ENCODE results near the gene BIVM. TPM values are rescaled to one million over a fixed set of nuclear protein-coding genes. Genes with fewer than 3 reads are reported as not detected.
A peak's percentile ranks its signal among the peaks of the same experiment; 100 is the strongest.

The BIVM gene
- total RNA-seq, 8 experiments from 2014 or later, result 12.0 to 25.6 (median 15.3) TPM

- H3K4me3 ChIP-seq, result no peak overlapping the region
- WGBS, 10 experiments, result 51 to 100% (median 94%) methylated on average over 2 to 3 of the region's 3 CpGs
- peaks cover 0 to 3% of the 10 kb centered on the region in 2 donors for H3K4me1 ChIP-seq (replicated peaks in 1 of 2)
- no peak overlapping the region for H3K27ac ChIP-seq
- no peak for ATAC-seq (replicated peaks in 6 of 8)
- in situ Hi-C loops (cut with MboI; ENCODE audit: low pct_unique_long_range_greater_than_20kb in 2 of 9, low sequenced_read_pairs in 9 of 9, unreplicated experiment in 9 of 9), result no loop called here
These were observed 53.6 kb downstream of the BIVM start for GRCh38 chr13:102852556-102852955.

- no peaks in the 10 kb centered on the region for H3K4me1 ChIP-seq (replicated peaks in 1 of 2)
- H3K27ac ChIP-seq, result no peak overlapping the region
- no peak overlapping the region for H3K4me3 ChIP-seq
- no peak for ATAC-seq (replicated peaks in 6 of 8)
- 82 to 100% (median 94%) methylated on average over 1 to 7 of the region's 7 CpGs; no CpG with 5 or more reads in 3 of the 10 experiments for WGBS, 10 experiments
- in situ Hi-C loops (cut with MboI; ENCODE audit: low pct_unique_long_range_greater_than_20kb in 2 of 9, low sequenced_read_pairs in 9 of 9, unreplicated experiment in 9 of 9), result no loop called here
These were observed 55.8 kb downstream of the BIVM start for GRCh38 chr13:102854675-102855074.

- 20 to 86% (median 76%) methylated on average over 1 to 6 of the region's 6 CpGs; no CpG with 5 or more reads in 4 of the 10 experiments for WGBS, 10 experiments
- peak in 5 of 8 experiments; percentile 28 to 94 (median 68) for ATAC-seq (replicated peaks in 6 of 8)
- H3K4me1 ChIP-seq (replicated peaks in 1 of 2), result no peaks in the 10 kb centered on the region
- in situ Hi-C loops (cut with MboI; ENCODE audit: low pct_unique_long_range_greater_than_20kb in 2 of 9, low sequenced_read_pairs in 9 of 9, unreplicated experiment in 9 of 9), result no loop called here
- no peak overlapping the region for H3K27ac ChIP-seq
- H3K4me3 ChIP-seq, result no peak overlapping the region
These were observed 57.6 kb downstream of the BIVM start for GRCh38 chr13:102856557-102856956.

- no peak for ATAC-seq (replicated peaks in 6 of 8)
- WGBS, 10 experiments, result 83 to 100% (median 92%) methylated on average over 2 to 12 of the region's 13 CpGs
- no peak overlapping the region for H3K27ac ChIP-seq
These were observed 63.8 kb downstream of the BIVM start for GRCh38 chr13:102862624-102863210.

GRCh38 chr13:102863590-102863989 is 64.7 kb downstream of the BIVM start:
- Histone ChIP-seq H3K27ac (no peak overlapping the region), H3K4me1 (replicated peaks in 1 of 2) (no peaks in the 10 kb centered on the region), H3K4me3 (no peak overlapping the region)
- 20 to 100% (median 78%) methylated on average over 1 to 4 of the region's 4 CpGs; no CpG with 5 or more reads in 2 of the 10 experiments for WGBS, 10 experiments
- ATAC-seq (replicated peaks in 6 of 8), result peak in 2 of 8 experiments; percentile 32 to 64
- in situ Hi-C loops (cut with MboI; ENCODE audit: low pct_unique_long_range_greater_than_20kb in 2 of 9, low sequenced_read_pairs in 9 of 9, unreplicated experiment in 9 of 9), result no loop called here

More at GRCh38 chr13:102862624-102863210, 63.8 kb downstream of the BIVM start:
- in situ Hi-C loops (cut with MboI; ENCODE audit: low pct_unique_long_range_greater_than_20kb in 2 of 9, low sequenced_read_pairs in 9 of 9, unreplicated experiment in 9 of 9), result no loop called here
- Histone ChIP-seq H3K4me3 (no peak overlapping the region), H3K4me1 (replicated peaks in 1 of 2) (no peaks in the 10 kb centered on the region)

- in situ Hi-C loops (cut with MboI; ENCODE audit: low pct_unique_long_range_greater_than_20kb in 2 of 9, low sequenced_read_pairs in 9 of 9, unreplicated experiment in 9 of 9), result no loop called here
- WGBS, 10 experiments, result 83 to 100% (median 92%) methylated on average over 1 to 5 of the region's 5 CpGs; no CpG with 5 or more reads in 2 of the 10 experiments
- no peak overlapping the region for H3K27ac ChIP-seq
- H3K4me1 ChIP-seq (replicated peaks in 1 of 2), result peaks cover 0 to 3% of the 10 kb centered on the region in 2 donors
- no peak overlapping the region for H3K4me3 ChIP-seq
- ATAC-seq (replicated peaks in 6 of 8), result peak in 1 of 8 experiments; percentile 24
These were observed 69.5 kb downstream of the BIVM start for GRCh38 chr13:102868366-102868936.

- Histone ChIP-seq H3K27ac (no peak overlapping the region), H3K4me3 (no peak overlapping the region), H3K4me1 (replicated peaks in 1 of 2) (peaks cover 0 to 3% of the 10 kb centered on the region in 2 donors)
- in situ Hi-C loops (cut with MboI; ENCODE audit: low pct_unique_long_range_greater_than_20kb in 2 of 9, low sequenced_read_pairs in 9 of 9, unreplicated experiment in 9 of 9), result no loop called here
- ATAC-seq (replicated peaks in 6 of 8), result peak; percentile 26 to 55 (median 46)
- 33 to 100% (median 64%) methylated on average over 1 to 5 of the region's 5 CpGs; no CpG with 5 or more reads in 1 of the 10 experiments for WGBS, 10 experiments
These were observed 71.2 kb downstream of the BIVM start for GRCh38 chr13:102869948-102870676.

GRCh38 chr13:102870677-102871415 is 71.9 kb downstream of the BIVM start:
- in situ Hi-C loops (cut with MboI; ENCODE audit: low pct_unique_long_range_greater_than_20kb in 2 of 9, low sequenced_read_pairs in 9 of 9, unreplicated experiment in 9 of 9), result no loop called here
- Histone ChIP-seq H3K27ac (no peak overlapping the region), H3K4me1 (replicated peaks in 1 of 2) (peaks cover 0 to 5% of the 10 kb centered on the region in 2 donors), H3K4me3 (no peak overlapping the region)
- peak; percentile 80 to 93 (median 87) for ATAC-seq (replicated peaks in 6 of 8)
- 0 to 87% (median 44%) methylated on average over 2 to 14 of the region's 22 CpGs; no CpG with 5 or more reads in 1 of the 10 experiments for WGBS, 10 experiments

- Histone ChIP-seq H3K4me1 (replicated peaks in 1 of 2) (peaks cover 0 to 5% of the 10 kb centered on the region in 2 donors), H3K4me3 (no peak overlapping the region), H3K27ac (no peak overlapping the region)
- in situ Hi-C loops (cut with MboI; ENCODE audit: low pct_unique_long_range_greater_than_20kb in 2 of 9, low sequenced_read_pairs in 9 of 9, unreplicated experiment in 9 of 9), result no loop called here
- ATAC-seq (replicated peaks in 6 of 8), result no peak
- 71 to 100% (median 94%) methylated on average over 3 to 7 of the region's 7 CpGs for WGBS, 10 experiments
These were observed 73.2 kb downstream of the BIVM start for GRCh38 chr13:102872131-102872530.

- ATAC-seq (replicated peaks in 6 of 8), result no peak
- Histone ChIP-seq H3K4me1 (replicated peaks in 1 of 2) (peaks cover 0 to 5% of the 10 kb centered on the region in 2 donors), H3K4me3 (no peak overlapping the region), H3K27ac (no peak overlapping the region)
- 67 to 100% (median 100%) methylated on average over 1 of the region's 1 CpG; no CpG with 5 or more reads in 1 of the 10 experiments for WGBS, 10 experiments
- in situ Hi-C loops (cut with MboI; ENCODE audit: low pct_unique_long_range_greater_than_20kb in 2 of 9, low sequenced_read_pairs in 9 of 9, unreplicated experiment in 9 of 9), result no loop called here
These were observed 73.6 kb downstream of the BIVM start for GRCh38 chr13:102872531-102872930.

- 0 to 67% (median 56%) methylated on average over 1 to 3 of the region's 3 CpGs for WGBS, 10 experiments
- H3K4me3 ChIP-seq, result no peak overlapping the region
- H3K27ac ChIP-seq, result no peak overlapping the region
- ATAC-seq (replicated peaks in 6 of 8), result no peak
- in situ Hi-C loops (cut with MboI; ENCODE audit: low pct_unique_long_range_greater_than_20kb in 2 of 9, low sequenced_read_pairs in 9 of 9, unreplicated experiment in 9 of 9), result no loop called here
- peaks cover 4 to 8% of the 10 kb centered on the region in 2 donors for H3K4me1 ChIP-seq (replicated peaks in 1 of 2)
These were observed 74.7 kb downstream of the BIVM start for GRCh38 chr13:102873653-102874052.

GRCh38 chr13:102875256-102875655 is 76.3 kb downstream of the BIVM start:
- Histone ChIP-seq H3K4me1 (replicated peaks in 1 of 2) (peaks cover 4 to 8% of the 10 kb centered on the region in 2 donors), H3K4me3 (no peak overlapping the region), H3K27ac (no peak overlapping the region)
- in situ Hi-C loops (cut with MboI; ENCODE audit: low pct_unique_long_range_greater_than_20kb in 2 of 9, low sequenced_read_pairs in 9 of 9, unreplicated experiment in 9 of 9), result no loop called here
- ATAC-seq (replicated peaks in 6 of 8), result no peak
- WGBS, 10 experiments, result 5 to 100% (median 49%) methylated on average over 2 to 4 of the region's 4 CpGs; no CpG with 5 or more reads in 1 of the 10 experiments

Data from motor neuron (in vitro differentiated cells).